ENCODE measurements around the gene TCF7L1.

TCF7L1 gene

DNA sequence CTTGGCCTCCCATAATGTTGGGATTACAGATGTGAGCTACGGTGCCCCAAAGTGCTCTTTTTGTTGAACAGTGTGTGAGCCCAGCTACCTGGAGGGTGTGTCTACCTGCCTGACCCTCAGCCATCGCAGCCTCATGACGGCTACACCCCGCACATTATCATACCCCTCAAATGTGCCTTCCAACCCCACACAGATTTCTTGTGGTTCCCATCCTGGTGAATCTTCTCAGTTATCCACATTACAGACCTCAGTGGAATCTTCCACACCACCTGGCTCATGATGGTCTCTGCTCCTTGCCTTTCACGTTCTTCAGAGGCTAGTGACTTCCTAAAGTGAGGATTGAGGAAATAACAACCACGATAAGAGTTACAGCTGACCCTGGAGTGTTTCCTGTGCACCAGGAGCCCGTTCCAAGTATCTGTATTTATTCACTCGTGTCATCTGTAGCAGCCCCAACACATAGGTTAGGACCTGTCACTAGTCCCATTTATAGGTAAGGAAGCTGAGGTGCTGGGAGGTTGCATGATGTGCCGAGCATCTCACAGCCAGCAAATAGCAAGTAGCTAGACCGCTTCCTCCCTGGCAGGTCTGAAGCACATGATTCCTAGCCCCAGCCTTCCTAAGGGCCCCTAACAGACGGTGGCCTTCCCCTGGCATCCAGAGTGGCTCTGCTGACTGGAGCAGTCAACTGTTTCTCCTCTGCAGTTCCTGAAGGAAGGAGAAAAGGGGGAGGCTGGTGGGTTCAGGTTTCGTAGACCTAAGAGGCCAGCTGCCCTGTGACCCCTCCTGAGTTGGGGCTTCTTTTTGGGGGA, 47.3 kb downstream of the TCF7L1 start:
- H3K27ac Mint-ChIP-seq = peak overlapping the region; percentile 97 to 99 (median 98)
- peak overlapping the region in 2 of 3 experiments; percentile 52 to 69 for H3K4me3 Mint-ChIP-seq
- no peaks in the 10 kb centered on the region for H3K27me3 Mint-ChIP-seq (ENCODE audit: low read depth)
- no peaks in the 10 kb centered on the region for H3K9me3 Mint-ChIP-seq
- H3K4me1 Mint-ChIP-seq = peaks cover 79% of the 10 kb centered on the region
- TF ChIP-seq, protein P1, sequence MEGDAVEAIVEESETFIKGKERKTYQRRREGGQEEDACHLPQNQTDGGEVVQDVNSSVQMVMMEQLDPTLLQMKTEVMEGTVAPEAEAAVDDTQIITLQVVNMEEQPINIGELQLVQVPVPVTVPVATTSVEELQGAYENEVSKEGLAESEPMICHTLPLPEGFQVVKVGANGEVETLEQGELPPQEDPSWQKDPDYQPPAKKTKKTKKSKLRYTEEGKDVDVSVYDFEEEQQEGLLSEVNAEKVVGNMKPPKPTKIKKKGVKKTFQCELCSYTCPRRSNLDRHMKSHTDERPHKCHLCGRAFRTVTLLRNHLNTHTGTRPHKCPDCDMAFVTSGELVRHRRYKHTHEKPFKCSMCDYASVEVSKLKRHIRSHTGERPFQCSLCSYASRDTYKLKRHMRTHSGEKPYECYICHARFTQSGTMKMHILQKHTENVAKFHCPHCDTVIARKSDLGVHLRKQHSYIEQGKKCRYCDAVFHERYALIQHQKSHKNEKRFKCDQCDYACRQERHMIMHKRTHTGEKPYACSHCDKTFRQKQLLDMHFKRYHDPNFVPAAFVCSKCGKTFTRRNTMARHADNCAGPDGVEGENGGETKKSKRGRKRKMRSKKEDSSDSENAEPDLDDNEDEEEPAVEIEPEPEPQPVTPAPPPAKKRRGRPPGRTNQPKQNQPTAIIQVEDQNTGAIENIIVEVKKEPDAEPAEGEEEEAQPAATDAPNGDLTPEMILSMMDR (IDR thresholded peaks at IDR 0.05; ENCODE audit: unreplicated experiment in 3 of 3) = no peak
- peaks cover 16% of the 10 kb centered on the region for H3K36me3 Mint-ChIP-seq (ENCODE audit: low read depth)

GRCh38 chr2:85181134-85181631, 48.0 kb downstream of the TCF7L1 start:
- TF ChIP-seq, protein P1 (IDR thresholded peaks at IDR 0.05; ENCODE audit: unreplicated experiment in 3 of 3) = peak in 1 of 3 experiments; percentile 35
- Mint-ChIP-seq H3K4me3 (peak overlapping the region in 1 of 3 experiments; percentile 33), H3K9me3 (no peaks in the 10 kb centered on the region), H3K27me3 (ENCODE audit: low read depth) (no peaks in the 10 kb centered on the region), H3K36me3 (ENCODE audit: low read depth) (peaks cover 16% of the 10 kb centered on the region), H3K4me1 (peaks cover 73% of the 10 kb centered on the region), H3K27ac (peak overlapping the region; percentile 97 to 99 (median 98))

DNA sequence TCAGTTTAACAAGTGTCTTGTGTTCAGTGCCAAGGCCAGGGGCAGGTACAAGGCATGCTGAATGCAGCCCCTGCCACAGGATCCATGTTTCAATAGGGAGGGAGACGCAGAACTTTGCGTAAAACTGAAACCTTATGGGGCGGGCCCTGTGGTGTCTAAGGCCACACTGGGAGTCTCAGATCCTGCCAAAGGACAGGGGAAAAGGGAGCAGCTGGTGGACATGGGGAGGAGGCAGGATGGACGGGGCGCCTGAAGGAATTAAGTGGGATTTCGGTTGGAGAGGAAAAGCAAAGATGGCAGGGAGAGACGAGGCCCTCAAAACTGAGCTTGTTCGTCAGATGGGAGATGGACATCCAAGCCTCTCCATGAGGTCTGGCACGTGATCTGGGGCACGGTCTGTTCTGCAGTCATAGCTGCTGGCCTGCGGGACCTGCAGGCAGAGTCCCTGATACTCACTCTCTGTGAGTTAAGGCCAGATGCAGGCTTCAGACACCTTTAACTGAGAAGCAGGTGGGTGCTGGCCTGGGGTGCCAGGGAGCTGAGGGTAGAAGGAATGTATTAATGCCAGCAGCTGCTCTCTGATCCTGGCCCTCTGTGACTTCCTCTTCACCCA, 48.8 kb downstream of the TCF7L1 start:
- Mint-ChIP-seq H3K4me1 (peaks cover 76% of the 10 kb centered on the region), H3K27me3 (ENCODE audit: low read depth) (no peaks in the 10 kb centered on the region), H3K9me3 (no peaks in the 10 kb centered on the region), H3K27ac (peak overlapping the region; percentile 97 to 99 (median 98)), H3K36me3 (ENCODE audit: low read depth) (peaks cover 18% of the 10 kb centered on the region), H3K4me3 (no peak overlapping the region)
- TF ChIP-seq, protein P1 (IDR thresholded peaks at IDR 0.05; ENCODE audit: unreplicated experiment in 3 of 3) = no peak

GRCh38 chr2:85183076-85183475, 49.9 kb downstream of the TCF7L1 start:
- H3K36me3 Mint-ChIP-seq (ENCODE audit: low read depth) = peaks cover 26% of the 10 kb centered on the region
- TF ChIP-seq, protein P1 (IDR thresholded peaks at IDR 0.05; ENCODE audit: unreplicated experiment in 3 of 3) = no peak
- H3K4me3 Mint-ChIP-seq = no peak overlapping the region
- no peaks in the 10 kb centered on the region for H3K9me3 Mint-ChIP-seq
- H3K27me3 Mint-ChIP-seq (ENCODE audit: low read depth) = no peaks in the 10 kb centered on the region
- H3K4me1 Mint-ChIP-seq = peaks cover 82% of the 10 kb centered on the region
- H3K27ac Mint-ChIP-seq = peak overlapping the region in 1 of 3 experiments; percentile 4

DNA sequence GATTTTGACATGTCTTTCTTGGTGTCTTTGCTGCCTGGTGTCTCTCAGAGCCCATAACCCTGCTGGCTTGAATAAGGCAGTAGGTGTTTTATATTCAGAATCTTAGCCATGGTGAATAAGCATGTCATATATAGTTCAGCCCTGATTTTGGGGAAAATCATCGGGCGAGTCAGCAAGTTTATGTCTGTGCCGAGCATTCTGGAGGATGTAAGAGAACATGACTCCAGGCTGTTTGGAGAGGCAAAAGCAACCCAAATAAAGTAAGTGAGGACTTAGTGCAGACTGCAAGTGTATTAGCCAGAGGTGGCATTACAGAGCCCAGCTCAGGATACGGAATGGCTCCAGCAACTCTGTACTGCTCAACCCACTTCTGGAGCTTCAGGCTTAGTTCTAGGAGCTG, 50.3 kb downstream of the TCF7L1 start:
- H3K27me3 Mint-ChIP-seq (ENCODE audit: low read depth) = no peaks in the 10 kb centered on the region
- peak overlapping the region; percentile 2 to 9 (median 4) for H3K27ac Mint-ChIP-seq
- peaks cover 79% of the 10 kb centered on the region for H3K4me1 Mint-ChIP-seq
- no peaks in the 10 kb centered on the region for H3K9me3 Mint-ChIP-seq
- H3K4me3 Mint-ChIP-seq = no peak overlapping the region
- TF ChIP-seq, protein P1 (IDR thresholded peaks at IDR 0.05; ENCODE audit: unreplicated experiment in 3 of 3) = no peak
- H3K36me3 Mint-ChIP-seq (ENCODE audit: low read depth) = peaks cover 26% of the 10 kb centered on the region

Data from nephron (organoid).